ENCODE measurements around the gene TNS2.
"Not testable (repeated sequence)": the region's sequence is repeated elsewhere in the genome, so short reads cannot be mapped to it uniquely, and the experiment has no call there.

TNS2 gene

GRCh38 chr12:53107122-53107521 lies 57.3 kb downstream of the TNS2 start:
- DNase-seq (ENCODE audit: low read depth) = no peak

GRCh38 chr12:53112431-53112830 lies 62.6 kb downstream of the TNS2 start:
- not testable (repeated sequence) for DNase-seq (ENCODE audit: low read depth)

GRCh38 chr12:53113136-53113705 lies 63.4 kb downstream of the TNS2 start:
- DNase-seq (ENCODE audit: low read depth) = no peak

- DNase-seq (ENCODE audit: low read depth) = no peak
Observed at GRCh38 chr12:53113951-53114350, 64.1 kb downstream of the TNS2 start.
